GM18511 (cell line): ENCODE measurements around the gene UBE3C.
"Not testable (repeated sequence)": the region's sequence is repeated elsewhere in the genome, so short reads cannot be mapped to it uniquely, and the experiment has no call there.

ENCODE experiments used
- ATAC-seq: cut with Tn5 transposase; IDR thresholded peaks from one replicate; pipeline ENCODE4 v1.9.1; 2021; ENCODE audit warnings: mild to moderate bottlenecking, moderate library complexity; ENCODE audit not compliant: unreplicated experiment

Gene UBE3C

DNA sequence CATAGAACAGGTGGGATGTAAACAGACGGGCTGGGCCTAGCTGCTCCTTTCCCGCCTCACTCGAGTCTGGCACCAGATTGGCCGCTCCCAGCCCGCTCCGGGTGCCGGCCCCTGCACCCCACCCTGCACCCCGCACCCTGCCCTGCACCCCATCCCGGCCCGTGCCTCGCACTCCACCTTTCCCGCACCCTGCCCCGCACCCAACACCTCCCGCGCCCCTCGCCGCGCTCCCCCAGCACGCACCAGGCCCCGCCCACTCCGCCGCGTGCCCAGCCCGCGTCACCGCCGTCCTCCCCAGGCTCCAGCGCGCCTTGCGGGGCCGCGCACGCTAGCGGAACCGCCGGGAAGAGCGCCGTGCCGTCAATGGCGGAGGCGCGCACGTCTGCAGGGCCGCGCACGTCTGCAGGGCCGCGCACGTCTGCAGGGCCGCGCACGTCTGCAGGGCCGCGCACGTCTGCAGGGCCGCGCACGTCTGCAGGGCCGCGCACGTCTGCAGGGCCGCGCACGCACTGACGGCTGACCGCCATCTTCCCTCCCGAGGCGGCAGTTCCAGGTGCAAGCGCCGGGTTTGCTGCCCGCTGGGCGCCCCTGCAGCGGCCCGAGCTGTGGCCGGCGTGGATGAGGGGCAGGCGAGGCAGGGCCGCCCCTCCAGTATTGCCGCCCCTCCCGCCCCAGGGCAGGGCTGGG lies at the start of gene UBE3C:
Gene UBE3C, plus strand, starts transcription at position 503 of the 687 bp plus-strand sequence. CDS start 347 bp downstream, outside the sequence.
- peak; percentile 90 for ATAC-seq

- ATAC-seq, result no peak
Measured at GRCh38 chr7:157089100-157089610, 49.6 kb upstream of the UBE3C start.

DNA sequence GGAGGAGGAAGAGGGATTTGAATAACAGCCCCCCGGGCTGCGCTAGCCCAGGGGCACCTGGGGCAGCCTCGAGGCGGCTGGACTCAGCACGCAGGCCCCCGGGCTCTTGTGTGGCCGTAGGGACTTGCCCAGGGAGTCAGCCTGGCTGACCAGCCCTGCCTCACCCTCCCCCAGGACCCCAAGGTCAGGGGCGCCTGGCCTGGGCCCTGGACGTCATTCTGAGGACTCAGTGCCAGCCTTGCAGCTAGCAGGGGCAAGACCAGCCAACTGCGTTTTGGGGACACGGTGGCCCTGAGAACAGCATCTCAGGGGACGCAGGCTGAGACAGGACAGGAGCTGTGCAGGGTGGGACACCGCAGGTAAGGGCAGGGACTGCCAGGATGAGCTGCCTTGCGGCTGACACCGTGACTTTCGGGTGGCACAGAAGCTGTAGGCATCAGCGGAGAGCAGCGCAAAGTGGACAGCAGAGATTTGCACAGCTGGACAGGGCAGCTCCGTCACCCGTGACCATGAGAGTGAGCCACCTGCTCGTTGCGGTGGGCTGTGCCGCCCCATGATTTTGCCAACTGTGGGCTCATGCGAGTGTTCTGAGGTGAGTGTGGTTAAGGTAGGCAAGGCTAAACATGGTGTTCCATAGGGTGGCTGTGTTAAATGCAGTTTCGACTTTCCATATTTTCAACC lies 48.1 kb upstream of the UBE3C start:
- ATAC-seq, result no peak

DNA sequence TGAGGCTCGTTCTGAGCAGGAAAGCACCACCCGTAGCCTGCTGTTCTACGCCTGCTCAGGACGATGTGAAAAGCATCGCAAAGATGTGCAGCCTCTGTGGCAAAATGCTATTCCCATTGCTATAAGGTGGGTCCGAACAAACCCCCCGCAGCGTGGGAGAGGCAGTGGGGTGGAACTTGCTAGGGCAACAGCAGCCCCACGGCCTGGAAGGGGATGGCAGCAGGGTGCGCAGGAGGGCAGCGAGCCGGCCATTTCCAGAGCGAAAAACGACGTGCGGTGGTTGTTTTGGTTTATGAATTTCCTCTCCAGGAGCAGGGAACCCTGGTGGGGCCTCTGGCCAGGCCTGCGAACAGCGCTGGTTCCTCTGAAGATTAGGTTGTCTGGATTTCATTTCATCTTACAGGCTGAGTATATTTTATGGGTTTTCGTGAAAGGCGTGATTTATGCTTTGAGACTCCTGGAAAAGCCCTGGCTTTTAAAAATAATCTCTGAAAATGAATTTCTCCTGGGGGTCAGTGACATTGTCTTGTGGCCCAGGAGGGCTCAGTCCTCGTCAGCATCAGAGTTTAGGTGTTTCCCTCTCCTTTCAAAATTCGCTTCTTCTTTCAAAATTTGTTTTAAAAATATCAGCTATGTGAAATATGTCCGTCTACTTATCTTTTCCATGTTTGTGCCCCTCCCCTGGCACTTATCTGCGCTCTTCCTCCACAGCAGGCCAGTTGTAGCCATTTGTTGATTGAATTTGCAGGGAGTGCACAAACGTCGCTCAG lies 42.3 kb upstream of the UBE3C start:
- no peak for ATAC-seq

DNA sequence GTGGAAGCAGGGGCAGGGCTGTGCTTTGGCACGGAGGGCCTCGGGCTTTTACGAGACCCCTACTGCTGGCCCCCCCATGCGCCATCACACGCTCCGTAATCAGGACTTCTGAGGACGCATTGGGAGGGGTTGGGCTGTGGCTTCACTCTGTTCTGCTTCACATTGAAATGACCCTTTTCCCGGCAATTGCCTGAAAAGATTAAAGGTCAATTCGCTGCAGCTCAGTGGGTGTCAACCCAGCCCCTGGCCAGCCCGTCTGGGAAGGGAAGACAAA lies 41.7 kb upstream of the UBE3C start:
- no peak for ATAC-seq

GRCh38 chr7:157097569-157097968 lies 41.2 kb upstream of the UBE3C start:
- no peak for ATAC-seq

DNA sequence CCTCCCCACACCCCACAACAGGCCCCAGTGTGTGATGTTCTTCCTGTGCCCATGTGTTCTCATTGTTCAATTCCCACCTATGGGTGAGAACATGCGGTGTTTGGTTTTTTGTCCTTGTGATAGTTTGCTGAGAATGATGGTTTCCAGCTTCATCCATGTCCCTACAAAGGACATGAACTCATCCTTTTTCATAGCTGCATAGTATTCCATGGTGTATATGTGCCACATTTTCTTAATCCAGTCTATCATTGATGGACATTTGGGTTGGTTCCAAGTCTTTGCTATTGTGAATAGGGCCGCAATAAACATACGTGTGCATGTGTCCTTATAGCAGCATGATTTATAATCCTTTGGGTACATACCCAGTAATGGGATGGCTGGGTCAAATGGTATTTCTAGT lies 38.7 kb upstream of the UBE3C start:
- not testable (repeated sequence) for ATAC-seq

DNA sequence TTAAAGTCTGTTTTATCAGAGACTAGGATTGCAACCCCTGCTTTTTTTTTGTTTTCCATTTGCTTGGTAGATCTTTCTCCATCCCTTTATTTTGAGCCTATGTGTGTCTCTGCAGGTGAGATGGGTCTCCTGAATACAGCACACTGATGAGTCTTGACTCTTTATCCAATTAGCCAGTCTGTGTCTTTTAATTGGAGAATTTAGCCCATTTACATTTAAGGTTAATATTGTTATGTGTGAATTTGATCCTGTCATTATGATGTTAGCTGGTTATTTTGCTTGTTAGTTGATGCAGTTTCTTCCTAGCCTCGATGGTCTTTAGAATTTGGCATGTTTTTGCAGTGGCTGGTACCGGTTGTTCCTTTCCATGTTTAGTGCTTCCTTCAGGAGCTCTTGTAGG lies 35.1 kb upstream of the UBE3C start:
- not testable (repeated sequence) for ATAC-seq

GRCh38 chr7:157111311-157111710 lies 27.4 kb upstream of the UBE3C start:
- ATAC-seq, result no peak

- ATAC-seq, result no peak
Measured at GRCh38 chr7:157112706-157113105, 26.0 kb upstream of the UBE3C start.

DNA sequence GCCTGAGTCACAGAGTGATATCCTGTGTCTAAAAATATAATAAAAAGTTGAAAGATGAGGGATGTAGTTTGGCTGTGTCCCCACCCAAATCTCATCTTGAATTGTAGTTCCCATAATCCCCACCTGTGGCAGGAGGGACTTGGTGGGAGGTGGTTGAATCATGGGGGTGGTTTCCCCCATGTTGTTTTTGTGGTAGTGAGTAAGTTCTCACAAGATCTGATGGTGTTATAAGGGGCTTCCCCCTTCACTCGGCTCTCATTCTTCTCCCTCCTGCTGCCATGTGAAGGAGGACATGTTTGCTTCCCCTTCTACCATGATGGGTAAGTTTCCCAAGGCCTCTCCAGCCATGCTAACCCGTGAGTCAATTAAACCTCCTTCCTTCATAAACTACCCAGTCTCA lies 25.1 kb upstream of the UBE3C start:
- no peak for ATAC-seq

DNA sequence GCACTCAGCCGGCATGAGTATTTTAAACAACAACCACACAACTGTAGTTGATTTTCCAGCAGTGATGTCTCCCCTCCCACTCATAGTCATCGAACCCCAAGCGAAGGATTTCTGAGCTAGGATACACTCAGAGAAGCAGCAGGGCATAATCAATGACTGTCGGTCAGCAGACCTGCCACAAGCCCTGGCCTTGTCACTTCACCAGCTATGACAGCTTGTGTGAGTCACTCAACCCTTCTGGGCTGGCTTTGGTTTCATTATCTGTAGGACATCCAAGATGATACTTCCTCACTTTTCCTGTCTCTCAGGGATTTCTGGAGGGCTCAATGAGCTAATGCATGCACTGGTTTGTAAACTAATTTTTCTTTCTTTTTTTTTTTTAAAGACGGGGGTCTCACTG lies 22.0 kb upstream of the UBE3C start:
- no peak for ATAC-seq

GRCh38 chr7:157117796-157118195 lies 20.9 kb upstream of the UBE3C start:
- no peak for ATAC-seq

DNA sequence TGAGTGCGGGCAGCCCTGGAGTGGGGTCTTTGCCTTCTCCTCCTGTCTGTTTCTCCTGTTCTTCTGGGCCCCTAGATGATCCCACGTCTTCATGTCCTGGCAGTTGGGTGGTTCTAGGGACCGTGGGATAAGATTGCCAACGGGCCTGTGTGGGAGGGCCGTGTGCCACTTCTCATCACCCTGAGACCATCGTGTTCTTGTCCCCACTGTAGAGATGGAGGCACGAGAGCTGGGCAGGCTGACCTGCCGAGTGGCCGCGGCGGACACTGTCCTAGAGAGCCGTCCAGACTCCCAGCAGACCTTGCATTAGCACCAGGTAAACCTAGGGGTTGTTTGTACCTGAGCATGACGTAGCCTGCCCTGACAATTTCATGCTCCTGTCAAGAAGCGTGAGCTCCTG lies 18.5 kb upstream of the UBE3C start:
- no peak for ATAC-seq

DNA sequence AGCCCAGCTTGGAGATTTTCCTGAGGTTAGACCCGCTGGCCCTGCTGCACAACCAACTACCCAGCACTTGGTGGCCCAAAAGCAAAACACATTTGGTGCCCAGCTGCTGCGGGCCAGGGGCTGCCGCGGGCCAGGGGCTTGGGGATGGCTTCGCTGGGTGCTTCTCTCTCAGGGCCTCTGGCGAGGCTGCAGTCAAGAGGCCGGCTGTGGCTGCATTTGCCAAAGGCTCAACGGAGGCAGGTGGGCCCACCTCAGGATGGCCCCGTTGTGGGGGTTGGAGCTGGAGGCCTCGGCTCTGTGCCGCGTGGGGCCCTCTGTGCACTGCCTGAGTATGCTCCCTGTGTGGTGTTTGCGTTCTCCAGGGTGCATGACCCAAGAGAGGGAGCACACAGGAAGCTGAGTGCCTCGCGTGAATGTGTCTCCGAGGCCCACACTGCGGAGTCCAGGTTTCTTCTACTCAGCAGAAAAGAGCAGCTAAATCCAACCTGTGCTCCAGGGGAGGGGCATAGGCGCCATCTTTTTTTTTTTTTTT lies 17.5 kb upstream of the UBE3C start:
- no peak for ATAC-seq

DNA sequence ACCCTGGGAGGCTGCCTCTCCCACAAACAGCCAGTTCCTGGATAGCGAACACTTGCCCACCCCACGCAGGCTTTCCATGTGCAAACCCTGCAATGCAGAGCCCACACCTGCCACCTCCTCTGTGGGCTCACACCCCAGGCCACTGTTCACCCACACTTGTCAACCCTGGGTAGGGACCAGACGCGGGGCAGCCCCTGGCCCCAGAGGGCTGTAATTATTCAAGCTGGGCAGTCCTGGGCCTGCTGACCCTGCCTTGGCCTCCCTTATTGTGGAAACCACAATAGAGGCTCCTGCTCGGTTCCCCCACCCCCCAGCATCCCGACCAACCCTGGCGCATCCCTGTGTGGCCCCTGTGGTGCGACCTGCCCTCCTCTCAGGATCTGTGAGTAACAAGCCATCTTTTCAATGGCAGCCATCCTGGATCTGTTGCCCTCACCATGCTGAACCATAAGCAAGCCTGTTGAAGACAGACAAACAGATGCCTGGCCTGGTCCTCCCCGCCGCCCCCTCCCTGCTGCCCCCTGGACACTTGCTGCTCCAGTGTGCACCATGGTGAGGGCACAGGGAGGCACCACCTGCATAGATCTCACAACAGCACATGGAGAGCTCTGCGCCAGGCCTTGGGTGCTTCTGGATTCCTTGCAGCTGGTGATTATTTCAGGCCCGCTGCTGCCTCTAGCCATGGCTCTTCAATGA lies 15.8 kb upstream of the UBE3C start:
- no peak for ATAC-seq

- no peak for ATAC-seq
Measured at GRCh38 chr7:157124690-157125089, 14.0 kb upstream of the UBE3C start.

- no peak for ATAC-seq
Measured at GRCh38 chr7:157125376-157126223, 13.1 kb upstream of the UBE3C start.

DNA sequence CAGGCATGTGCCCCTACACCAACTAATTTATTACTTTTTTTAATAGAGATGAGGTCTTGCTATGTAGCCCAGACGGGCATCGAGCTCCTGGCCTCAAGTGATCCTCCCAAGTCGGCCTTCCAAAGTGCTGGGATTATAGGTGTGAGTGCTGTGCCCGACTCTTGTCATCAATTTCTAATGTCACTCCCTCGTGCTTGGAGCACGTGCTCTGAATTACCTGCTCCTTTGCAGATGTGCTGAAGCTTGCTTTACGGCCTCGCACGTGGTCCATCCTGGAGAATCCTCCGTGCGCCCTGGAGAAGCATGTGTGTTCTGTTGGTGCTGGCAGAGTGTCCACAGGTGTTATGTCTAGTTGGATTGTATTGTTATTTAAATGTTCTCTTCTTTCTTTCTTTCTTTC lies 11.8 kb upstream of the UBE3C start:
- ATAC-seq, result no peak

DNA sequence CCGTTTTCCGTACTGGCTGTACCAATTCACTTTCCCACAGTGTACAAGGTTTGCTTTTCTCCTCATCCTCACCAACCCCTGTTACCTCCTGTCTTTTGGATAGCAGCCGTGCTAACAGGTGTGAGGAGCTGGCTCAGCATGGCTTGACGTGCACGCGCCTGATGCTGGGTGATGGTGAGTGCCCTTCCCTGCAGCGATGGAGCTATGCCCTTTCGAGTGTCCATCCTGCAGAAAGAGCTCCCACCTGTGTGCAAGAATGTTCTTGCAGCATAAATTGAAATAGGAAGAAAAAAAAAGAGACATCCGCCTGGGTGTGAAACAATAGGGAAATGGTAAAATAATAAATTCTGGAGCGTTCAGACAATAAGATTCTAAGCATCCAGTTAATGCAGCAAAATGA lies 9.5 kb upstream of the UBE3C start:
- no peak for ATAC-seq
